OCI-LY7 (cell line): ENCODE data around the gene GAS6. TPM values are rescaled to one million over a fixed set of nuclear protein-coding genes. Genes with fewer than 3 reads are reported as not detected.

Source experiments
- BruUV-seq: library from RNA; stranded (reverse); fragments of 400-500 nt; replicated peaks from 2 replicates; lab custom pipeline; 2021; lab: Mats Ljungman, UMichigan
- CTCF ChIA-PET: fragments of 300-600 bp; sonication (Branson Sonifier 250); formaldehyde crosslinking; loops from one replicate; lab custom pipeline; 2022; ENCODE audit warnings: antibody characterized with exemption; ENCODE audit not compliant: unreplicated experiment; lab: Charles Lee
- POLR2A ChIA-PET: fragments of 300-600 bp; sonication (Branson Sonifier 250); formaldehyde crosslinking; loops from one replicate; lab custom pipeline; 2022; ENCODE audit warnings: antibody characterized with exemption; lab: Charles Lee
- DNase-seq: peaks from one replicate; pipeline ENCODE4 v3.0.0-alpha.2; 2015; ENCODE audit warnings: low spot score
- H2AFZ ChIP-seq: fragments of 200-600 bp; sonication (generic), shearing (Covaris generic); 2 replicates; pipeline ENCODE4 v1.6.1; 2014; ENCODE audit warnings: mild to moderate bottlenecking, antibody characterized with exemption, low read length, moderate library complexity
- H3K27ac ChIP-seq: fragments of 200-600 bp; sonication (generic); 2 replicates; pipeline ENCODE4 v1.5.1; 2014; ENCODE audit warnings: mixed run types, low read depth, mild to moderate bottlenecking, moderate library complexity, low read length, inconsistent platforms; ENCODE audit not compliant: poor library complexity, severe bottlenecking
- H3K36me3 ChIP-seq: fragments of 200-600 bp; sonication (generic); 2 replicates; pipeline ENCODE4 v1.6.1; 2014; ENCODE audit warnings: mild to moderate bottlenecking, antibody characterized with exemption, low read length, moderate library complexity, mixed read lengths; ENCODE audit not compliant: insufficient read depth
- H3K4me1 ChIP-seq: fragments of 200-600 bp; sonication (generic); 2 replicates; pipeline ENCODE4 v1.5.1; 2014; ENCODE audit warnings: mild to moderate bottlenecking, low read length; ENCODE audit not compliant: insufficient read depth, poor library complexity, severe bottlenecking
- H3K4me2 ChIP-seq: fragments of 200-600 bp; sonication (generic); 2 replicates; pipeline ENCODE4 v1.6.1; 2014; ENCODE audit warnings: mild to moderate bottlenecking, low read length
- H3K4me3 ChIP-seq: fragments of 200-600 bp; sonication (generic); 2 replicates; pipeline ENCODE4 v1.5.1; 2014; ENCODE audit warnings: mild to moderate bottlenecking, low read depth, low read length; ENCODE audit not compliant: poor library complexity, severe bottlenecking
- H3K79me2 ChIP-seq: fragments of 200-600 bp; sonication (generic); 2 replicates; pipeline ENCODE4 v1.6.1; 2016; ENCODE audit warnings: low read depth, mild to moderate bottlenecking, low read length, moderate library complexity, mixed read lengths; ENCODE audit not compliant: insufficient read depth
- H3K9me2 ChIP-seq: fragments of 200-600 bp; sonication (generic); 2 replicates; pipeline ENCODE4 v1.6.1; 2016; ENCODE audit warnings: mild to moderate bottlenecking, low read length, mixed read lengths; ENCODE audit not compliant: insufficient read depth
- H3K9me3 ChIP-seq: fragments of 200-600 bp; sonication (generic); 2 replicates; pipeline ENCODE4 v1.6.1; 2014; ENCODE audit warnings: mild to moderate bottlenecking, mixed run types, low read length, mixed read lengths
- H4K20me1 ChIP-seq: fragments of 200-600 bp; sonication (generic); 2 replicates; pipeline ENCODE4 v1.6.1; 2014; ENCODE audit warnings: mild to moderate bottlenecking, antibody characterized with exemption, low read length, moderate library complexity, mixed read lengths; ENCODE audit not compliant: insufficient read depth
- CTCF ChIP-seq: fragments of 200-600 bp; sonication (generic); conservative IDR thresholded peaks from 2 replicates; pipeline ENCODE4 v1.5.1; 2014; ENCODE audit warnings: mild to moderate bottlenecking, antibody characterized with exemption, low read length, moderate library complexity, mixed read lengths
- EZH2phosphoT487 ChIP-seq: fragments of 200-600 bp; sonication (generic); IDR thresholded peaks from 2 replicates; pipeline ENCODE4 v1.6.1; 2018; ENCODE audit warnings: low read depth, borderline replicate concordance, mild to moderate bottlenecking, mixed run types, antibody characterized with exemption, low read length, moderate library complexity, mixed read lengths
- intact Hi-C: fragments of 100-400 bp; cut with micrococcal nuclease; formaldehyde crosslinking; loops from one replicate; pipeline ENCODE4 v1.10.0; 2022; ENCODE audit not compliant: unreplicated experiment
- total RNA-seq, 2 experiments: library from RNA; depleted of rRNA in 1 of 2; stranded (reverse); fragments of >200 nt in 1 of 2; shearing (Covaris generic) in 1 of 2; gene quantifications; 2 replicates each; pipeline ENCODE4 v1.2.3, GENCODE V29; 2014 to 2022

Gene GAS6
- total RNA-seq, 2 experiments from 2014 or later, result not detected

- Histone ChIP-seq H3K4me3 (no peak overlapping the region), H3K4me2 (no peak overlapping the region), H3K27ac (no peak overlapping the region), H2AFZ (no peak overlapping the region), H3K4me1 (peaks cover 2% of the 10 kb centered on the region), H3K36me3 (no peaks in the 10 kb centered on the region), H3K9me2 (no peaks in the 10 kb centered on the region), H3K79me2 (no peaks in the 10 kb centered on the region), H4K20me1 (no peaks in the 10 kb centered on the region), H3K9me3 (no peaks in the 10 kb centered on the region)
- TF ChIP-seq EZH2phosphoT487 (no peak), CTCF (no peak)
- CTCF ChIA-PET, result no interaction called here
- no peak for DNase-seq
- POLR2A ChIA-PET, result no interaction called here
- BruUV-seq, result no TSS peak
- intact Hi-C loops, result no loop called here
Observed at GRCh38 chr13:113879017-113879416, 15.1 kb upstream of the GAS6 start.

- Histone ChIP-seq H3K4me1 (peaks cover 2% of the 10 kb centered on the region), H2AFZ (no peak overlapping the region), H4K20me1 (no peaks in the 10 kb centered on the region), H3K79me2 (no peaks in the 10 kb centered on the region), H3K27ac (no peak overlapping the region), H3K9me2 (no peaks in the 10 kb centered on the region), H3K36me3 (no peaks in the 10 kb centered on the region), H3K9me3 (no peaks in the 10 kb centered on the region), H3K4me2 (no peak overlapping the region), H3K4me3 (no peak overlapping the region)
- intact Hi-C loops, result no loop called here
- DNase-seq, result no peak
- ChIA-PET CTCF (no interaction called here), POLR2A (no interaction called here)
- TF ChIP-seq CTCF, result no peak
- TF ChIP-seq EZH2phosphoT487, result no peak
- BruUV-seq, result no TSS peak
Observed at GRCh38 chr13:113877149-113877990, 13.5 kb upstream of the GAS6 start.
